Right lung (tissue), 5 donors: ENCODE data around the gene CSTPP1. TPM values are rescaled to one million over a fixed set of nuclear protein-coding genes. Genes with fewer than 3 reads are reported as not detected.
"Not testable (repeated sequence)": the region's sequence is repeated elsewhere in the genome, so short reads cannot be mapped to it uniquely, and the experiment has no call there.

ENCODE experiments used
- DNase-seq, 2 donors: peaks; one replicate each; pipeline ENCODE4 v3.0.0-alpha.2; 2013
- polyA plus RNA-seq, 5 donors: library from polyadenylated mRNA; unstranded; fragments of 120-200 nt; gene quantifications; one replicate each; pipeline versions ENCODE4 v1.2.1 to v1.2.3, GENCODE V29; 2013; ENCODE audit warnings: inconsistent platforms in 1 of 5, low replicate concordance in 1 of 5; ENCODE audit not compliant: insufficient read length in 5 of 5, insufficient read depth in 1 of 5

Gene CSTPP1
- polyA plus RNA-seq, 5 donors = 43.7 to 52.7 (median 50.9) TPM

- DNase-seq = no peak
These were observed 47.0 kb downstream of the CSTPP1 start for GRCh38 chr11:46983598-46983997.

- no peak for DNase-seq
These were observed 48.0 kb downstream of the CSTPP1 start for GRCh38 chr11:46984548-46984947.

- DNase-seq = no peak
These were observed 48.4 kb downstream of the CSTPP1 start for GRCh38 chr11:46984987-46985386.

- DNase-seq = no peak
These were observed 50.6 kb downstream of the CSTPP1 start for GRCh38 chr11:46987183-46987582.

GRCh38 chr11:46989810-46990487 lies 53.4 kb downstream of the CSTPP1 start:
- not testable (repeated sequence) for DNase-seq

- no peak for DNase-seq
These were observed 54.8 kb downstream of the CSTPP1 start for GRCh38 chr11:46991391-46991790.

- not testable (repeated sequence) for DNase-seq
These were observed 55.8 kb downstream of the CSTPP1 start for GRCh38 chr11:46992386-46992785.

GRCh38 chr11:46997796-46998195 lies 61.2 kb downstream of the CSTPP1 start:
- not testable (repeated sequence) for DNase-seq

- no peak for DNase-seq
These were observed 62.7 kb downstream of the CSTPP1 start for GRCh38 chr11:46999217-46999616.

DNA sequence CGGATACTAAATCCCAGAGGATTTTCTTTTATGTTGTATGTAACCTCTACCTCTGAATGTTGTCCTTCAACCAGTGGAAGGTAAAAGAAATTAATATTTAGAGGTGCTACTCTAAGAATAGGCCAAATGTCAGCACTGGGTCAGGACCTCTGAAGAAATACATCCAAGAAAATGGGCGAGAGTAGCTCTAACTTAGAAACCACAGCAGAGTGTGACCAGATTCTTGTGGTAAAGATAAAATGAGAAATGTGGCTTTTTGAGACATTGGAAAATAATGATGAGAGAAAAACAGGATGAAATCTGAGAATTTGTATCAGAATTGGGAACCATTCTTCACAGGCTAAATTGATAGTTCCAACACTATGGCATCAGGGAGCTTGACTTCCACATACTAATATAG lies 63.5 kb downstream of the CSTPP1 start:
- no peak for DNase-seq

- no peak for DNase-seq
These were observed 65.2 kb downstream of the CSTPP1 start for GRCh38 chr11:47001781-47002181.

- no peak for DNase-seq
These were observed 65.8 kb downstream of the CSTPP1 start for GRCh38 chr11:47002390-47002789.

DNA sequence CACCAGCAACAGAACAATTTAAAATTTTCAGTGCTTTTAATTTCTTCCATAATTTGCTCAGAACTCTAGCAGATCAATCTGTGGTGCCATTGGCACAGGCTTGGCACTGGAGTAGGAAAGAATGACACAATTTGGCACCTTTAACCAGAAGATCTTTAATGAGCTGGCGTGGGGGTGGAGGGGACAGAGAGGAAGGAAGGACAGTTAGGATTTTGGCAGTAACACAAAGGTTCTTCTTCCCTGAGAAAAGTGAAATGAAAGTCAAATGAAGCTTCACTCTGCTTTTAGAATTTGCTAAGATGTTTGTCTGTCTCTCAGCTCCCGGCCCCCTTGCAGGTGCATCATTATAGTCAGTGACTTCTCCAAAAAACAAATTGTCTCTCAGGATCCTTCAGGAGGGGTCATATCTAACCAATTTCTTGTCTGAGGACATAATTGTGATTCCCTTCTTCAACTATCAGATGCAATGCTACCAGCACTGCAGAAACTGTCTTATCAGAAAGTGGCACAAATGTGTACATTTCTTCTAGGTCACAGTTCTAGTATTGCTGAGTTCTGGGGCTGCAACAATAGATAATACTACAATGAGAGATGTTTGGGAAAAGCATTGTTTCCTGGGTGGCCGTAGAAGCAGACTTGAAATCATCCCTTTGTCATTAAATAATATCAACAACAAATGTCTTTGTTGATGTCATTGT lies 66.8 kb downstream of the CSTPP1 start:
- no peak for DNase-seq

DNA sequence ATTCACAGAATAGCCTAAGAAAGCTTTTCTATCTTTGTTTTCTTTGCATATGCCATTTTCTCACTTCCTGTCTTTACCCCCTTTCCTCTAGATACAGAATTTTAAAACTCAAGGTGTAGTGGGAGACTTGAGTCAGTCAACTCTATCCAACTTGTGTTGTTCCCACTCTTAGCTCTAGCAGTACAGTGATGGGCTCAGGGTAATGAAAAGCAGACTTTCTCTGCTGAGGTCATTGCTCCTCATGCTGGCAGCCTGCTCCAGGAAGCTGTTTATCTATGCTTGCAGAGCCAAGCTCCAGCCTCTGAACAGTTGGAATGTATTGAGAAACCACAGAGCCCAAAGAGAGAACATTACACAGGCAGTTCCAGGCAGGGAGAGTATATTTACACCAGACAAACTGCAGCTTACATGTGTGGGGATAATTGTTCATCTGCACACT lies 68.1 kb downstream of the CSTPP1 start:
- peak; percentile 76 to 82 for DNase-seq

DNA sequence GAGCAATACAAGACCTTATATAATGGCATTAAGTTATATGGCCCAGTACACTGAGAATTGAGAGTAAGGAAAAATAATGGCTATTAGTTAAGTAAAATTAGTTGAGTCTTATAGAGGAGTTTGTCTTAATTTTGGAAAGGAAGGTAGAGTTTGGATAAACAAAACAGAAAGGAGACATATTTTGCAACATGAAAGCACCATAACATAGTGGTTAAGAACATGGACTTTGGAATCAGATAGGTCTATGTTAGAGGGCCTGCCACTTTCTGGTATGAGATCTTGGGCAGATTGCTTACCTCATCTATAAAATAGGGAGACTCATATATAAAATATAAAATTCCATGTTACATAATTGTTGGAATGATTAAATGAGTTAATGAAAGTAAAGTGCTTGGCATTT lies 68.9 kb downstream of the CSTPP1 start:
- no peak for DNase-seq

GRCh38 chr11:47007579-47007978 lies 71.0 kb downstream of the CSTPP1 start:
- DNase-seq = no peak

DNA sequence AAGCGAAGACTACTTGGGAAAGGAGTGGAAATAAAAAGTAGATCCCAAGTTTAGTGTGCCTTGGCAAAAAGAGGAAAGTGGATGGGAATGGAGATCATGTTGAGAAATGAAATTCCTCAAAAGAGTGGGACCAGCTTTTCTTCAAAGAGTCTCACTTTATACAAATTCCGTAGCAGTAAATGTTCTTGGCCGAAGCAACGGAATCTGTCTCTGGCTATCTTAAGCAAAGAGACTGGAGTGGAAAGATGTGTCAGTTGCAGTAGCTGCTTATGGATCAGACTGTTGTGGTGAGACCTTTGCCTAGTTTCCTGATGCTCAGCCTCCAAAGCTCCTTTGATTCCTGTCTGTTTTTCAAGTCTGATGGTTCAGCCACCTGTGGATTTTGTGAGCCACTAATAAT lies 73.6 kb downstream of the CSTPP1 start:
- peak; percentile 47 to 55 for DNase-seq

DNA sequence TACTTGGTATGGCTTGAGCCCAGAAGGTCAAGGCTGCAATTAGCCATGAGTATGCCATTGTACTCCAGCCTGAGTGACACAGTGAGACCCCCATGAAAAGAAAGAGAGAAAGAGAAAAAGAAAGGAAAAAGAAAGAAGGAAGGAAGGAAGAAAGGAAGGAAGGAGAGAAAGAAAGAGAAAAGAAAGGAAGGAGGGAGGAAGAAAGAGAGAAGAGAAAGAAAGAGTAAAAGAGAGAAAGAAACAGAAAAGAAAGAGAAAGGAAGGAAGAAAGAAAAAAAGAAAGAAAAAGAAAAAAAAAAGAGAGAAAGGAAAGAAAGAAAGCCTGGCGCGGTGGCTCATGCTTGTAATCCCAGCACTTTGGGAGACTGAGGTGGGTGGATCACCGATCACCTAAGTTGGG lies 77.5 kb downstream of the CSTPP1 start:
- no peak for DNase-seq

DNA sequence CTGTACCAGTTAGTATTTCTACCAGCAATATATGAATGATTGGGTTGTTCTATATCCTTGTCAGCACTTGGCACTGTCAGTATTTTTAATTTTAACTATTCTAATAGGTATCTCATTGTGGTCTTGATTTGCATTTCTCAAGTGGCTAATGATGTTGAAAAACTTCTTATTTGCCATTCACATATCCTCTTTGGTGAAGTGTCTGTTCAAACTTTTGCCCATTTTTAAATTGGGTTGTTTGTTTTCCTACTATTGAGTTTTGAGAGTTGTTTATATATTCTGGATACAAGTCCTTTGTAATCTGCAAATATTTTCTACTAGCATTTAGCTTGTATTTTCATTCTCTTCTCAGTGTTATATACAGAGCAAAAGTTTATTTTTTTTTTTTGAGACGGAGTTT lies 82.1 kb downstream of the CSTPP1 start:
- no peak for DNase-seq

GRCh38 chr11:47020793-47021526 lies 84.4 kb downstream of the CSTPP1 start:
- no peak for DNase-seq

DNA sequence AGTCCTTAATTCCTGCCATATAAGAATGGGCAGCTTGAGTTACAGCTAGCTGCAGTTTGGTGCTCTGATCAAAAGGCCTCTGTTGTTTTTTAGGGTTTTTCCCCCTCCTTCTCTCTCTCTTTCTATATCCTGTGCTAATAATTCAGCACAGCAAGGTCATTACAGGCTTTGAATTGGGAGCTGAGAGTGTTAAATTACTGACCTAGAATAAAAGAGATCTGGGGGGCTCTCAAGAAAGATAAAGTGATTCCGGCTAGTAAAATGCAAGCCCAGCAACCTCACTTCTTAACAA lies 84.9 kb downstream of the CSTPP1 start:
- DNase-seq = no peak

DNA sequence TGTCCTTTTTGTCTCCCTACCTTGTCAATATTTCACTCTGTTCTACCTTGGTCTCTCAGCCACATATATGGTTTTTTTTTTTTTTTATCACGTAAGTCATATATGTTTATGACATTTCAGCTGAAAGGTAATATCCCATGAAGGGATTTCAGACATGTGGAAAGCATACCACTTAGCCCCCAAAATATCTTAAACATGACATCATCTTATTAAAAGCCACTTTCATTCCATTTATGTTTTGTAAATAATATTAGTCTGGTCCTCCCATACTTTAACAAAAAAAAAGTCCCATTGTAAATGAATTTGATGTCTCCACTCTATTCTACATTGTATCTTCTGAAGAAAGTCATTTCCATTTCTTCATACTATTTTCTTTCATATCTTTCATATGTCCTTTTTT lies 85.4 kb downstream of the CSTPP1 start:
- no peak for DNase-seq
